T-helper 1 cell treated with Interleukin-12 subunit alpha and Interleukin-12 subunit beta and Interleukin-4 antibody, amounts not matched to agents 30 μg/mL and 1 μg/mL, for 36 hours (primary cell): ENCODE data around the gene ATG12.

Experiments used
- H3K27ac Mint-ChIP-seq: one replicate; pipeline ENCODE4 v1.8.0; 2021; ENCODE audit warnings: mild to moderate bottlenecking, mixed read lengths
- H3K27me3 Mint-ChIP-seq: one replicate; pipeline ENCODE4 v1.8.0; 2021; ENCODE audit warnings: low read depth, mixed read lengths
- H3K36me3 Mint-ChIP-seq: one replicate; pipeline ENCODE4 v1.8.0; 2021; ENCODE audit warnings: low read depth, mixed read lengths
- H3K4me1 Mint-ChIP-seq: one replicate; pipeline ENCODE4 v1.8.0; 2021; ENCODE audit warnings: low read depth, mixed read lengths
- H3K4me3 Mint-ChIP-seq: one replicate; pipeline ENCODE4 v1.8.0; 2021; ENCODE audit warnings: mild to moderate bottlenecking, moderate library complexity, mixed read lengths
- H3K9me3 Mint-ChIP-seq: one replicate; pipeline ENCODE4 v1.8.0; 2021; ENCODE audit warnings: mixed read lengths

ATG12 gene

DNA sequence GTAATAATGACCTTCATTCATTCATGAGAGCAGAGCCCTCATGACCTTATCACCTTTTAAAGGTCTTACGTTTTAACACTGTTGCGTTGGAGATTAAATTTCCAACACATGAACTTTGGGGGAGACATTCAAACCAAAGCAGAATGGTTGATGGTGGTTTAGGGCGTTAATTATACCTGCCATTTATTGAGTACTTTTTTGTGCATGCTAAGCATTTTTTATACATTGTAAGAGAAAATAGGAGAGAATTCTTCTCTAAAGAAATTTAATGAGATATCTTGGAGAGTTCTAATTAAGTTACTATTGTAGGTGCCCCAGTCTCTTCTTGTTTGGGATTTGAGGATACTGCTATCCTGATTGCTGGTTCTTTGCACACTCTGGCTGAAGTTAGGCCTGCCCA lies 12.8 kb upstream of the ATG12 start:
- H3K4me3 Mint-ChIP-seq: no peak overlapping the region
- peaks cover 5% of the 10 kb centered on the region for H3K4me1 Mint-ChIP-seq
- H3K27me3 Mint-ChIP-seq: no peaks in the 10 kb centered on the region
- peaks cover 7% of the 10 kb centered on the region for H3K36me3 Mint-ChIP-seq
- no peak overlapping the region for H3K27ac Mint-ChIP-seq
- H3K9me3 Mint-ChIP-seq: peaks cover 4% of the 10 kb centered on the region

- Mint-ChIP-seq H3K36me3 (peaks cover 7% of the 10 kb centered on the region), H3K9me3 (peaks cover 4% of the 10 kb centered on the region), H3K4me3 (no peak overlapping the region), H3K4me1 (no peaks in the 10 kb centered on the region), H3K27ac (no peak overlapping the region), H3K27me3 (no peaks in the 10 kb centered on the region)
These were observed 9.5 kb upstream of the ATG12 start for GRCh38 chr5:115850744-115851416.

GRCh38 chr5:115849258-115849798 lies 8.0 kb upstream of the ATG12 start:
- Mint-ChIP-seq H3K4me3 (no peak overlapping the region), H3K27me3 (no peaks in the 10 kb centered on the region), H3K9me3 (peaks cover 4% of the 10 kb centered on the region), H3K27ac (no peak overlapping the region), H3K36me3 (peaks cover 7% of the 10 kb centered on the region), H3K4me1 (peaks cover 2% of the 10 kb centered on the region)

DNA sequence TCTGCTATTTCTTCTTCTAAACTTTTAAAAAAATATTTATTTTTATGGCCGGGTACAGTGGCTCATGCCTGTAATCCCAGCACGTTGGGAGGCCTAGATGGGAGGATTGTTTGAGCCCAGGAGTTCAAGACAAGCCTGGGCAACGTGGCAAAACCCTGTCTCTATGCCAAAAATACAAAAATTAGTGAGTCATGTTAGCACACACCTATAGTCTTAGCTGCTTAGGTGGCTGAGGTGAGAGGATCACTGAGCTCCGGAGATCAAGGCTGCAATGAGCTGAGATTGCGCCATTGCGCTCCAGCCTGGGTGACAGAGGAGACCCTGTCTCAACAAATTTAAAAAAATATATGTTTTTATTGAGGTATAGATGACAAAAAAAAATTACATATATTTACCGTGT lies 5.9 kb upstream of the ATG12 start:
- Mint-ChIP-seq H3K36me3 (no peaks in the 10 kb centered on the region), H3K9me3 (no peaks in the 10 kb centered on the region), H3K4me3 (no peak overlapping the region), H3K27me3 (no peaks in the 10 kb centered on the region), H3K4me1 (peaks cover 14% of the 10 kb centered on the region), H3K27ac (no peak overlapping the region)

GRCh38 chr5:115844321-115844817 lies 3.0 kb upstream of the ATG12 start:
- no peaks in the 10 kb centered on the region for H3K27me3 Mint-ChIP-seq
- H3K4me3 Mint-ChIP-seq: no peak overlapping the region
- peaks cover 7% of the 10 kb centered on the region for H3K36me3 Mint-ChIP-seq
- H3K9me3 Mint-ChIP-seq: no peaks in the 10 kb centered on the region
- no peak overlapping the region for H3K27ac Mint-ChIP-seq
- peaks cover 26% of the 10 kb centered on the region for H3K4me1 Mint-ChIP-seq

DNA sequence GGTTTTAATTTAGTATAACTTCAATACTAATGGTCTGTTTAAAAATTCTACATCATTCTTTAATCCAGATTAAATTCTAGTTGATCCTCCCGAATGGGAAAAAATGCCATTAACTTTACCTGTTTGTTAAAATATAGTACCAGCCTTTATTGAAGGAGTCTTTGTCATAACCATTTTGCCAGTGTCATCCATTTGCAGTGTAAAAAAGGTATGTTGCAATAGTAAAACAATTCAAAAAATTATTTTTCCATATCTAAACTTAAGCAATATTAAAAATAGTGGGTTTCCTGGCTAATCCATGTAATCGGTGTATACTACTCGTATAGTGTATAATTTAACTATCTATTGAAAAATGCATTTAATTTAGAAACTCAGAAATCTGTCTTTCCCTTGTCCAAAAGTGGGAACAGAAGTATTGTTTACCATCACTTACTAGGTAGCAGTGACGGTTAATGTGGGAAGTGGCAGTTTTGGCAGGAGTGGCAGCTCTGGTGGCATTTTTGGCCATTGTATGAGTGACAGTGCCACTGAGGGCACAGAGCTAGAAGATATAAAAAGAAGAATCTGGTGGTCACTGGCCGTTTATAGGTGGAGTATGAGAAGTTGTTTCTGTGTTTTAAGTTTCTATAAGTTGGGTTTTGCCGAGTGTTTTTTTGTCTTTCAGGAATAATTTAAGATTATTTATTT lies 2.2 kb upstream of the ATG12 start:
- Mint-ChIP-seq H3K27ac (no peak overlapping the region), H3K9me3 (no peaks in the 10 kb centered on the region), H3K4me1 (peaks cover 34% of the 10 kb centered on the region), H3K27me3 (no peaks in the 10 kb centered on the region), H3K36me3 (peaks cover 13% of the 10 kb centered on the region), H3K4me3 (no peak overlapping the region)

DNA sequence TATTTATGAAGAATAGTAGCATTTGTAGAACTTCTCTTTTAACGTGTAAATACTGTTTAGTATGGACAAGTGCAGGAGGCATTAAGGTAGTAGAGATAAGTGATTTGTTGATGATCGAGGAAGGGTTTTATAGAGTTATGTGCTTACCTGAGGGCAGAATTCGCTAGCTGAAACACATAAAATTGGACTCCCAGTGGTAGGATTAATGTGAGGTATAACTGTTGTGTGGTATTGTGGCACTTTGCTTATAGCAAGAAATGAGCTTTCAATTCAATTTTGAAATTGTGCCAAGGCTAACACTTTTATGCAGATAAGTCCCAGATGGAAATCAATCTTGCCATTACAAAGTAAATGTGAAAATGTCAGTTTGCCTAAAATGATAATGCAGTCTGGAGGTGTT lies 1.6 kb upstream of the ATG12 start:
- Mint-ChIP-seq H3K9me3 (no peaks in the 10 kb centered on the region), H3K27me3 (no peaks in the 10 kb centered on the region), H3K4me3 (peak overlapping the region; percentile 92), H3K36me3 (peaks cover 13% of the 10 kb centered on the region), H3K4me1 (peaks cover 38% of the 10 kb centered on the region), H3K27ac (no peak overlapping the region)

GRCh38 chr5:115842089-115842935 lies 947 bp upstream of the ATG12 start:
- peaks cover 18% of the 10 kb centered on the region for H3K36me3 Mint-ChIP-seq
- no peaks in the 10 kb centered on the region for H3K27me3 Mint-ChIP-seq
- peak overlapping the region; percentile 81 for H3K27ac Mint-ChIP-seq
- no peaks in the 10 kb centered on the region for H3K9me3 Mint-ChIP-seq
- H3K4me3 Mint-ChIP-seq: peak overlapping the region; percentile 92
- H3K4me1 Mint-ChIP-seq: peaks cover 41% of the 10 kb centered on the region

- no peaks in the 10 kb centered on the region for H3K9me3 Mint-ChIP-seq
- no peaks in the 10 kb centered on the region for H3K27me3 Mint-ChIP-seq
- H3K36me3 Mint-ChIP-seq: peaks cover 28% of the 10 kb centered on the region
- H3K27ac Mint-ChIP-seq: peak overlapping the region; percentile 99
- H3K4me3 Mint-ChIP-seq: peak overlapping the region; percentile 96
- peaks cover 43% of the 10 kb centered on the region for H3K4me1 Mint-ChIP-seq
These were observed 492 bp downstream of the ATG12 start for GRCh38 chr5:115840873-115841272.

DNA sequence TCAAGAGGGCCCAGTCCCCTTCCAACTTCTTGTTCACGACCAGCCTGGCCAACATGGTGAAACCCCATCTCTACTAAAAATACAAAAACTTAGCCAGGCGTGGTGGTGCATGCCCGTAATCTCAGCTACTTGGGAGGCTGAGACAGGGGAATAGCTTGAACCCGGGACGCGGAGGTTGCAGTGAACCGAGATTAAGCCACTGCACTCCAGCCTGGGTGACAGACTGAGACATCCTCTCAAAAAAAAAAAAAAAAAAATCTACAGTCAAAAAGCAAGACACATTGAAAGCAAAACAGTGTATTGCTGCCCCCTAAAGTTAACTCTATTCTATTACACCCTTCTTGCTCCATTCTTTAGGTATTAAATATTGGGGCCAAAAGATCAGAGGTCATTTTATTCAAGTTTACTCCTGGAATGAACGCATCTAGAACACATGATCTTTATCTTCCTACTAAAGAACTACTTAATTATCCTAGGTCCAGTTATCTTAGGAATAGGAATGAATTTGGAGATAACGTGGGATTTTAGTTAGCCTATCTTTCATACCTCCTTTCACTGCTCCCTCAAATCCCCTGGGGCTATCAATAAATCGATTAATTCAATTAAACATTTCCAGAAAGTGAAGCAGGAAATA lies 2.4 kb downstream of the ATG12 start:
- Mint-ChIP-seq H3K4me3 (peak overlapping the region; percentile 82), H3K27ac (peak overlapping the region; percentile 45), H3K36me3 (peaks cover 42% of the 10 kb centered on the region), H3K27me3 (no peaks in the 10 kb centered on the region), H3K9me3 (no peaks in the 10 kb centered on the region), H3K4me1 (peaks cover 39% of the 10 kb centered on the region)

DNA sequence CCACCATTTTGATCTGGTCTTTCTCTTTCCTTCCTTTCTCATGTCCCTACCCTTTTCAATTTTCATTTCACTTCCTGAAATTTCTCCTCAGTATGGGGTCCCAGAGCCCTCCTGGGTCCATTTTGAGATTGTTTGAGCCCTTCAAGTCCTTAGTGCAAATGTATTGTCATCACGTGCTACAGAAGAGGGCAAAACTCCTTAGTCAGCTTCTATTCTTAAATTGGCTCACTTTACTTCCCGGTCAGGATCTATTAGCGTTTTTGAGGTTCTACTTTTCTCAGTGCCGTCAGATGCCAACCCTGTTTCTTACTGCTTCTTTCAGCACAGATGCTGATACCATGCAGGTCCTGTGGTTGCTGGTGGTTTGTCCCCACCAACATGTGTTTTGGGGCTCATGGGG lies 5.9 kb downstream of the ATG12 start:
- Mint-ChIP-seq H3K4me1 (peaks cover 33% of the 10 kb centered on the region), H3K36me3 (peaks cover 53% of the 10 kb centered on the region), H3K9me3 (no peaks in the 10 kb centered on the region), H3K27me3 (no peaks in the 10 kb centered on the region), H3K27ac (no peak overlapping the region), H3K4me3 (no peak overlapping the region)

GRCh38 chr5:115831163-115831768 lies 10.1 kb downstream of the ATG12 start:
- peaks cover 6% of the 10 kb centered on the region for H3K4me1 Mint-ChIP-seq
- no peak overlapping the region for H3K27ac Mint-ChIP-seq
- H3K9me3 Mint-ChIP-seq: peaks cover 7% of the 10 kb centered on the region
- peaks cover 6% of the 10 kb centered on the region for H3K27me3 Mint-ChIP-seq
- H3K4me3 Mint-ChIP-seq: no peak overlapping the region
- H3K36me3 Mint-ChIP-seq: peaks cover 51% of the 10 kb centered on the region

- peaks cover 7% of the 10 kb centered on the region for H3K27me3 Mint-ChIP-seq
- peaks cover 40% of the 10 kb centered on the region for H3K36me3 Mint-ChIP-seq
- H3K27ac Mint-ChIP-seq: no peak overlapping the region
- no peak overlapping the region for H3K4me3 Mint-ChIP-seq
- peaks cover 15% of the 10 kb centered on the region for H3K9me3 Mint-ChIP-seq
- peaks cover 6% of the 10 kb centered on the region for H3K4me1 Mint-ChIP-seq
These were observed 11.5 kb downstream of the ATG12 start for GRCh38 chr5:115829913-115830312.

DNA sequence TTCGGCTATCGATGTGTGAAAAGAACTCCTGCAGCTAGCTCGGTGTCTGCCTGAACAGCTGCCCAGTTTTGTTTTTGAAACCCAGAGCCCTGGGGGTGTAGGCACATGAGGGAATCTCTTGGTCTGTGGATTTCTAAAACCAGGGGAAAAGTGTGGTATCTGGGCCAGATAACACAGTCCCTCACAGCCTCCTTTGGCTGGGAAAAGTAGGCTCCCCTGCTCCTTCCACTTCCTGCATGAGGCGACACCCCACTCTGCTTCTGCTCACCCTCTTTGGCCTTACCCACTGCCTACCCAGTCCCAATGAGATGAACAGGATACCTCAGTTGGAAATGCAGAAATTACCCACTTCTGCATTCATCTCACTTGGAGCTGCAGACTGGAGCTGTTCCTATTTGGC lies 15.4 kb downstream of the ATG12 start:
- H3K27me3 Mint-ChIP-seq: peaks cover 30% of the 10 kb centered on the region
- no peaks in the 10 kb centered on the region for H3K4me1 Mint-ChIP-seq
- H3K27ac Mint-ChIP-seq: no peak overlapping the region
- no peak overlapping the region for H3K4me3 Mint-ChIP-seq
- peaks cover 30% of the 10 kb centered on the region for H3K9me3 Mint-ChIP-seq
- peaks cover 23% of the 10 kb centered on the region for H3K36me3 Mint-ChIP-seq
